ENCODE data around the gene LARP1B.

The LARP1B gene

DNA sequence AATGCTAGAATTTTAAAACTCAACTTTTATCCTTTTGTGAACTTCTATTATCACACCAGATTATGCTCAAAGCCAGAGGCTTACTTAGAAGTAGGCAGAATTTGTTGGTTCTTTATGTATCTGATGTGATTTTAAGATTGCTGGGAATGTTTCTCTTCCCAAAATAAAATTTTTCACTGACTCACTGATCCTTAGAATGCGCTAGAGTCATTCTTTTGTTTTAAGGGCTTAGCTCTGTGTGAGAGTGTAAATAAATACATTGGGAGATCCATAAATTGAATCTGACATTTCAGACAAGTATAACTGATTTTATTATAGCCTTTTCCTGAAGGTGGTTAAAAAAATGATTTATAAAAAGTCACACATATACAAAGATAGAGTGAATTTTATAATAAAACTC is 101.3 kb downstream of the LARP1B start:
- Histone ChIP-seq H3K4me1 (ENCODE audit: control insufficient read depth, insufficient read depth, low read length) (no peaks in the 10 kb centered on the region), H3K27ac (ENCODE audit: low read length) (no peak overlapping the region), H3K4me3 (ENCODE audit: low read length) (no peak overlapping the region), H3K27me3 (ENCODE audit: control insufficient read depth, insufficient read depth, low read length) (no peaks in the 10 kb centered on the region), H3K9me3 (ENCODE audit: control insufficient read depth, insufficient read depth, low read length) (no peaks in the 10 kb centered on the region), H3K36me3 (ENCODE audit: control insufficient read depth, insufficient read depth, low read length) (no peaks in the 10 kb centered on the region)
- DNase-seq (ENCODE audit: low read depth, low spot score), result no peak
- no CpG with 5 or more reads among the region's 1 CpG for WGBS (ENCODE audit: insufficient coverage, insufficient read length)

- DNase-seq (ENCODE audit: low read depth, low spot score), result no peak
- no CpG with 5 or more reads among the region's 4 CpGs for WGBS (ENCODE audit: insufficient coverage, insufficient read length)
- Histone ChIP-seq H3K27me3 (ENCODE audit: control insufficient read depth, insufficient read depth, low read length) (no peaks in the 10 kb centered on the region), H3K9me3 (ENCODE audit: control insufficient read depth, insufficient read depth, low read length) (no peaks in the 10 kb centered on the region), H3K4me3 (ENCODE audit: low read length) (no peak overlapping the region), H3K36me3 (ENCODE audit: control insufficient read depth, insufficient read depth, low read length) (no peaks in the 10 kb centered on the region), H3K4me1 (ENCODE audit: control insufficient read depth, insufficient read depth, low read length) (no peaks in the 10 kb centered on the region), H3K27ac (ENCODE audit: low read length) (no peak overlapping the region)
Measured at GRCh38 chr4:128163177-128164117, 102.3 kb downstream of the LARP1B start.

DNA sequence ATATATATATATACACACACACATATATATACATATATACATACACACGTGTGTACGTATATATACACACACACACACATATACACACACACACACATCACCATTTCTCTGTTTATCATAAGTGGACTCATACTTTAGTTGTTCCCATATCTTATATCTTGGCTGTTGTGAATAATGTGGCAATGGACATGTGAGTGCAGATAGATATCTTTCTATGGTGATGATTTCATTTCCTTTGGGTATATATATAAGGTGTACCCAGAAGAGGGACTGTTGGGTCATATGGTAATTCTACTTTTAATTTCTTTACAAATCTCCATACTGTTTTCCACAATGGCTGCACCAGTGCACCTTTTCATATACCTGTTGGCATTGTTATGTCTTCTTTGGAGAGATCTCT is 105.9 kb downstream of the LARP1B start:
- no peak overlapping the region for H3K4me3 ChIP-seq (ENCODE audit: low read length)
- no peaks in the 10 kb centered on the region for H3K9me3 ChIP-seq (ENCODE audit: control insufficient read depth, insufficient read depth, low read length)
- no peak overlapping the region for H3K27ac ChIP-seq (ENCODE audit: low read length)
- no peak for DNase-seq (ENCODE audit: low read depth, low spot score)
- no CpG with 5 or more reads among the region's 2 CpGs for WGBS (ENCODE audit: insufficient coverage, insufficient read length)
- H3K36me3 ChIP-seq (ENCODE audit: control insufficient read depth, insufficient read depth, low read length), result no peaks in the 10 kb centered on the region
- H3K27me3 ChIP-seq (ENCODE audit: control insufficient read depth, insufficient read depth, low read length), result no peaks in the 10 kb centered on the region
- no peaks in the 10 kb centered on the region for H3K4me1 ChIP-seq (ENCODE audit: control insufficient read depth, insufficient read depth, low read length)

- DNase-seq (ENCODE audit: low read depth, low spot score), result no peak
- no peaks in the 10 kb centered on the region for H3K9me3 ChIP-seq (ENCODE audit: control insufficient read depth, insufficient read depth, low read length)
- no CpG with 5 or more reads among the region's 2 CpGs for WGBS (ENCODE audit: insufficient coverage, insufficient read length)
- no peaks in the 10 kb centered on the region for H3K36me3 ChIP-seq (ENCODE audit: control insufficient read depth, insufficient read depth, low read length)
- H3K4me3 ChIP-seq (ENCODE audit: low read length), result no peak overlapping the region
- H3K27ac ChIP-seq (ENCODE audit: low read length), result no peak overlapping the region
- H3K4me1 ChIP-seq (ENCODE audit: control insufficient read depth, insufficient read depth, low read length), result no peaks in the 10 kb centered on the region
- no peaks in the 10 kb centered on the region for H3K27me3 ChIP-seq (ENCODE audit: control insufficient read depth, insufficient read depth, low read length)
Measured at GRCh38 chr4:128168701-128169100, 107.6 kb downstream of the LARP1B start.

GRCh38 chr4:128169245-128169644 is 108.1 kb downstream of the LARP1B start:
- Histone ChIP-seq H3K27ac (ENCODE audit: low read length) (no peak overlapping the region), H3K4me1 (ENCODE audit: control insufficient read depth, insufficient read depth, low read length) (no peaks in the 10 kb centered on the region), H3K36me3 (ENCODE audit: control insufficient read depth, insufficient read depth, low read length) (no peaks in the 10 kb centered on the region), H3K27me3 (ENCODE audit: control insufficient read depth, insufficient read depth, low read length) (no peaks in the 10 kb centered on the region), H3K4me3 (ENCODE audit: low read length) (no peak overlapping the region), H3K9me3 (ENCODE audit: control insufficient read depth, insufficient read depth, low read length) (no peaks in the 10 kb centered on the region)
- DNase-seq (ENCODE audit: low read depth, low spot score), result no peak

DNA sequence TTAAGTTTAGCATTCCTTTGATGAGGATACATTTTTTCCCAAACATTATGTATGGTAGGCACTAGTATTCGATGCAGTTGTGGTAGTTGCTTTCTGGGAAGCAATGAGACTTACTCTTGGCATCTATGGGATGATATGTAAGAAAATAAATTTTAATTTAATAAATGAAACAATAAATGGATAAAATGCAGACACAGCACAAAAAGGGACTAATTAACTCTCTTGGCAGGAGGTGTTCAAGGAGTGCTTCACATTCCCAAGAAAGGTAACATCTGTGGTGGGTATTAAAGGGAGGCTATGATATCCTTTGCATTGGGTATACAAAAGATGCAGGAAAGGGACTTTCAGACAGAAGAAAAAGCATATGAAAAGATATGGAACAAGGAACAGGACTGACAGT is 115.5 kb downstream of the LARP1B start:
- WGBS (ENCODE audit: insufficient coverage, insufficient read length), result no CpG with 5 or more reads among the region's 1 CpG

DNA sequence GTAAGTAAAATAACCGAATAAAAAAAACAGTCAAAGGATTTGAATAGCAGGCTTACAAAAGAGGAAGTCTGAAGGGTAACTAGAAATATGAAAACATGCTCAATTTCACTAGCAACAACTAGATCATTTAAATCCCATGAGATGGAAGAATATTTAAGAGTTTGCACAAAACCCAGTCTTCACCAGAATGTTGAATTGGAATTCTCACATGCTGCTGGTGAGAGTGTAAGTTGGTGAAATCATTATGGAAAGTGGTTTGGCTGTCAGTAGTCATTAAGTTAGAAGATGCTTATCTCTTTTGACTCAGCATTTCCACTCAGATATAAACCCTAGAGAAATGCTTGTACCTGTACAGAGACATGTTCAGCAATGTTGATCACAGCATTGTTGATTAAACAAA is 116.4 kb downstream of the LARP1B start:
- Histone ChIP-seq H3K4me1 (ENCODE audit: control insufficient read depth, insufficient read depth, low read length) (no peaks in the 10 kb centered on the region), H3K27me3 (ENCODE audit: control insufficient read depth, insufficient read depth, low read length) (no peaks in the 10 kb centered on the region), H3K4me3 (ENCODE audit: low read length) (no peak overlapping the region), H3K27ac (ENCODE audit: low read length) (no peak overlapping the region), H3K36me3 (ENCODE audit: control insufficient read depth, insufficient read depth, low read length) (no peaks in the 10 kb centered on the region), H3K9me3 (ENCODE audit: control insufficient read depth, insufficient read depth, low read length) (no peaks in the 10 kb centered on the region)
- WGBS (ENCODE audit: insufficient coverage, insufficient read length), result no CpG with 5 or more reads among the region's 1 CpG
- DNase-seq (ENCODE audit: low read depth, low spot score), result no peak

More for the DNA sequence above, 115.5 kb downstream of the LARP1B start:
- Histone ChIP-seq H3K4me3 (ENCODE audit: low read length) (no peak overlapping the region), H3K27me3 (ENCODE audit: control insufficient read depth, insufficient read depth, low read length) (no peaks in the 10 kb centered on the region), H3K4me1 (ENCODE audit: control insufficient read depth, insufficient read depth, low read length) (no peaks in the 10 kb centered on the region), H3K27ac (ENCODE audit: low read length) (no peak overlapping the region), H3K36me3 (ENCODE audit: control insufficient read depth, insufficient read depth, low read length) (no peaks in the 10 kb centered on the region), H3K9me3 (ENCODE audit: control insufficient read depth, insufficient read depth, low read length) (no peaks in the 10 kb centered on the region)
- no peak for DNase-seq (ENCODE audit: low read depth, low spot score)

DNA sequence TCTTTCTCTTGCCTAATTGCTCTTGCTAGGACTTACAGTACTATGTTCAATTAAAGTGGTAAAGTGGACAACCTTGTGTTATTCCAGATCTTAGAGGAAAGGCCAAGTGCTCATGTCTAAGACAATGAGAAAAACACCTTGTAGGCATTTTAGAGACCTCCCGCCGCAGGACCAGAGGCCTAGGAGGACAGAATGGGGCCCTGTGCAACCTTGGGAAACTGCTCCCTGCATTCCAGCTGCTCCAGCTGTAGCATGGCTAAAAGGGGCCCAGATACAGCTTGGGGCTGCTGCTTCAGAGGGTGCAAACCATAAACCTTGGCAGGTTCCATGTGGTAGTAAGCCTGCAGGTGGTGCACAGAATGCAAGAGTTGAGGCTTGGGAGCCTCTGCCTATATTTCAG is 125.5 kb downstream of the LARP1B start:
- no CpG with 5 or more reads among the region's 2 CpGs for WGBS (ENCODE audit: insufficient coverage, insufficient read length)
- Histone ChIP-seq H3K9me3 (ENCODE audit: control insufficient read depth, insufficient read depth, low read length) (no peaks in the 10 kb centered on the region), H3K4me1 (ENCODE audit: control insufficient read depth, insufficient read depth, low read length) (no peaks in the 10 kb centered on the region), H3K27me3 (ENCODE audit: control insufficient read depth, insufficient read depth, low read length) (no peaks in the 10 kb centered on the region), H3K27ac (ENCODE audit: low read length) (no peak overlapping the region), H3K4me3 (ENCODE audit: low read length) (no peak overlapping the region), H3K36me3 (ENCODE audit: control insufficient read depth, insufficient read depth, low read length) (peaks cover 6% of the 10 kb centered on the region; the same call in 1 of the 2 replicates)
- DNase-seq (ENCODE audit: low read depth, low spot score), result no peak

DNA sequence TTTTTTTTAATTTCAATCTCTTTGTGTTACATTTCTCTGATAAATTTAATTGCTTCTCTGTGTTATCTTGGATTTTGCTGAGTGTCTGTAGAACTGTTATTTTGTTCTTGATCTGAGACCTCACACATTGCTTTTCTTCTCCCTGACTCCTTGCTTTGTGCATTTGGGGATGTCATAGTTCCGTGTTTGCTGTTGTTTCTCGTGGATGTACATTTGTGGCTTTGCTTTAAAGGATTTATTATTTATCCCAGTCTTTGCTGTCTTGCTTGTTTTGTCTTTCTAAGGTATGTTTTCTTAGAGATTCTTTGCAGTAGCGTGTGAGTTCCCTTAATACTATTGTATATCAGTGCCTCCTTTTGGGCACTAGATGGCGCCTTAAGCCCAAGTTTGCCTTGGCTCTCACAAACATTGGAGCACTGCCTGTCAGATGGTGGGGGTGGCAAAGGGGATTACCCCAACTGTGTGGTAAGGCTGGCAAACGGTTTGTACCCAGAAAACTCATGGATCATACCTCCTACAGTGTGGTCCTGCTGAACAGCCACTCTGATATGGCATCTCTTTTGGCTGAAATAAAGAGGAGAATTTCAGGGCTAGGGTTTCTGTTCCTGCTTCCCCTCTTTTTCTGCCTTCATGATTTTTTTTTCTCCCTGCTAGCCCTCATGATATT is 130.1 kb downstream of the LARP1B start:
- H3K4me3 ChIP-seq (ENCODE audit: low read length), result no peak overlapping the region
- no CpG with 5 or more reads among the region's 5 CpGs for WGBS (ENCODE audit: insufficient coverage, insufficient read length)

GRCh38 chr4:128220286-128221235 is 159.4 kb downstream of the LARP1B start:
- no CpG with 5 or more reads among the region's 8 CpGs for WGBS (ENCODE audit: insufficient coverage, insufficient read length)

More for the DNA sequence above, 130.1 kb downstream of the LARP1B start:
- Histone ChIP-seq H3K4me1 (ENCODE audit: control insufficient read depth, insufficient read depth, low read length) (no peaks in the 10 kb centered on the region), H3K9me3 (ENCODE audit: control insufficient read depth, insufficient read depth, low read length) (no peaks in the 10 kb centered on the region), H3K27ac (ENCODE audit: low read length) (no peak overlapping the region), H3K36me3 (ENCODE audit: control insufficient read depth, insufficient read depth, low read length) (peaks cover 6% of the 10 kb centered on the region; the same call in 1 of the 2 replicates), H3K27me3 (ENCODE audit: control insufficient read depth, insufficient read depth, low read length) (no peaks in the 10 kb centered on the region)
- peak; percentile 25 for DNase-seq (ENCODE audit: low read depth, low spot score)

More at GRCh38 chr4:128220286-128221235, 159.4 kb downstream of the LARP1B start:
- Histone ChIP-seq H3K4me1 (ENCODE audit: control insufficient read depth, insufficient read depth, low read length) (no peaks in the 10 kb centered on the region), H3K9me3 (ENCODE audit: control insufficient read depth, insufficient read depth, low read length) (no peaks in the 10 kb centered on the region), H3K27me3 (ENCODE audit: control insufficient read depth, insufficient read depth, low read length) (no peaks in the 10 kb centered on the region), H3K4me3 (ENCODE audit: low read length) (no peak overlapping the region), H3K36me3 (ENCODE audit: control insufficient read depth, insufficient read depth, low read length) (no peaks in the 10 kb centered on the region), H3K27ac (ENCODE audit: low read length) (no peak overlapping the region)
- DNase-seq (ENCODE audit: low read depth, low spot score), result no peak
